Adrenal gland (tissue), 5 donors: ENCODE data around the gene FBLN1.

Source experiments
- CTCF ChIP-seq, 6 experiments: fragments of 450-650 bp in 4 of 6; fragments of 200-600 bp in 2 of 6; sonication (generic) in 1 of 6; IDR thresholded peaks; 1 replicate in 5 of 6; 2 replicates in 1 of 6; pipeline versions ENCODE4 v1.5.1 to v1.8.0; 2016 to 2021; ENCODE audit warnings: antibody characterized with exemption in 6 of 6, mild to moderate bottlenecking in 2 of 6, moderate library complexity in 1 of 6
- POLR2A ChIP-seq, 2 donors: fragments of 450-650 bp; IDR thresholded peaks; one replicate each; pipeline ENCODE4 v1.6.1; 2017; ENCODE audit warnings: antibody characterized with exemption in 2 of 2, mild to moderate bottlenecking in 2 of 2, moderate library complexity in 1 of 2
- donor health status: DM: no; HTN: no; CAD: no.

- no peak for TF ChIP-seq CTCF (IDR thresholded peaks at IDR 0.05)
- TF ChIP-seq POLR2A (IDR thresholded peaks at IDR 0.05) = no peak
Observed at GRCh38 chr22:45512363-45512762, 9.7 kb downstream of the FBLN1 start.
